ENCODE results near the gene CLDN6. TPM values are rescaled to one million over a fixed set of nuclear protein-coding genes. Genes with fewer than 3 reads are reported as not detected.
A peak's percentile ranks its signal among the peaks of the same experiment; 100 is the strongest.

Gene CLDN6
- total RNA-seq, 2 donors from 2014 or later, result not detected

DNA sequence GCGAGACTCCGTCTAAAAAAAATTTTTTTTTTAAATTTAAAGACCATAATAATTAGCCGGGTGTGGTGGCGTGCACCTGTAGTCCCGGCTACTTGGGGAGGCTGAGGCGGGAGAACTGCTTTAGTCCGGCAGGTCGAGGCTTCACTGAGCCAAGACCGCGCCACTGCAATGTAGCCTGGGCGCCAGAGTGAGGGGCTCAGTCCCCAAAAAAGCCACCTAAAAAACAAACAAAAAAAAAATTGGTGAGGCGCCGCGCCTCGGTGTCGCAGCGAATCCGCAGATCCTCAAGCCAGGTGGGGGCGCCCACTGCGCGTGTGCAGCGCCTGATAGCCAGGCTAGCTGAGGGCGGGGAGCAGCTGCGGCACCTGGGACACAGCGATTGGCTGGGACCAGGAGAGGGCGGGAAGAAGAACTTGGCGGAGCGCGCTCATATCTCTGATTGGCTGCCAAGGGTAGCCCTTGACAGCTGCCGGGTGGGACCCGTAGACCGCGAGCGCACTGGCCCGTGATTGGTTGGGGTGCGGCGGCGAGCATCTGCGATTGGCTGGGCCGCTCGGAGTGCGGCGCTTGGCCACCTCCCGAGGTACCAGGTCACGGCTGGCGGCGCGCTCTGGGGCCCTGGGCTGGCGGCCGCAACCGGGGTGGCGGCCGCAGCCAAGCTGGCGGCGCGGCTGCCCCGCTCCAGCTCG, 14.3 kb downstream of the CLDN6 start:
- Histone ChIP-seq H3K4me1 (ENCODE audit: control insufficient read depth in 1 of 2, low read depth in 2 of 2) (peaks cover 0 to 2% of the 10 kb centered on the region in 2 donors), H3K27ac (no peak overlapping the region), H3K4me3 (no peak overlapping the region), H3K36me3 (no peaks in the 10 kb centered on the region), H3K27me3 (replicated peaks; ENCODE audit: insufficient read depth) (peaks cover 6% of the 10 kb centered on the region), H3K9me3 (no peaks in the 10 kb centered on the region)
- DNase-seq (ENCODE audit: low spot score) (peak; percentile 83), ATAC-seq (ENCODE audit: insufficient number of reproducible peaks, low FRiP score, low read depth) (peak; percentile 92)
- TF ChIP-seq, protein P1, sequence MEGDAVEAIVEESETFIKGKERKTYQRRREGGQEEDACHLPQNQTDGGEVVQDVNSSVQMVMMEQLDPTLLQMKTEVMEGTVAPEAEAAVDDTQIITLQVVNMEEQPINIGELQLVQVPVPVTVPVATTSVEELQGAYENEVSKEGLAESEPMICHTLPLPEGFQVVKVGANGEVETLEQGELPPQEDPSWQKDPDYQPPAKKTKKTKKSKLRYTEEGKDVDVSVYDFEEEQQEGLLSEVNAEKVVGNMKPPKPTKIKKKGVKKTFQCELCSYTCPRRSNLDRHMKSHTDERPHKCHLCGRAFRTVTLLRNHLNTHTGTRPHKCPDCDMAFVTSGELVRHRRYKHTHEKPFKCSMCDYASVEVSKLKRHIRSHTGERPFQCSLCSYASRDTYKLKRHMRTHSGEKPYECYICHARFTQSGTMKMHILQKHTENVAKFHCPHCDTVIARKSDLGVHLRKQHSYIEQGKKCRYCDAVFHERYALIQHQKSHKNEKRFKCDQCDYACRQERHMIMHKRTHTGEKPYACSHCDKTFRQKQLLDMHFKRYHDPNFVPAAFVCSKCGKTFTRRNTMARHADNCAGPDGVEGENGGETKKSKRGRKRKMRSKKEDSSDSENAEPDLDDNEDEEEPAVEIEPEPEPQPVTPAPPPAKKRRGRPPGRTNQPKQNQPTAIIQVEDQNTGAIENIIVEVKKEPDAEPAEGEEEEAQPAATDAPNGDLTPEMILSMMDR (IDR thresholded peaks at IDR 0.05), result peak; percentile 29

DNA sequence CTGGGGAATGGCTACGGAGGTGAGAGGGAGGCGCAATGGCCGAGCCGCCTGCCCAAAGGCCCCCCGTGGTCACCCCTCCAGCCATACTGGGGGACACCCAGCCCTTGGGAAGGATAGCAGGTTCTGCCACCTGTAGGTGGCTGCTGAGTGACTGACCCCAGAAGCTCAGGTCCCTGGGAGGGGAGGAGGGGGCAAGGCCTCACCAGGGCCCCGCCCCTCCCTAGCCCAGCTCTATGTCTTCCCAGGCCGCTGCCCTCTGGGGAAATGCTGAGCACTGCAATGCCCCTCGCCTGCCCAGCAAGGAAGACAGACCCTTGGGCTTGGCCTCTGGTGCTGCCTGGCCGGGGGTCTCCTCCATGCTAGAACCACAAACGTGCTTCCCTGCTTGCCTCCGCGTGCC, 16.7 kb downstream of the CLDN6 start:
- no peaks in the 10 kb centered on the region for H3K36me3 ChIP-seq
- ATAC-seq (ENCODE audit: insufficient number of reproducible peaks, low FRiP score, low read depth) (no peak), DNase-seq (ENCODE audit: low spot score) (no peak)
- TF ChIP-seq, protein P1 (IDR thresholded peaks at IDR 0.05), result no peak
- no peak overlapping the region for H3K4me3 ChIP-seq
- no peak overlapping the region for H3K27ac ChIP-seq
- peaks cover 0 to 2% of the 10 kb centered on the region in 2 donors for H3K4me1 ChIP-seq (ENCODE audit: control insufficient read depth in 1 of 2, low read depth in 2 of 2)
- H3K9me3 ChIP-seq, result no peaks in the 10 kb centered on the region
- no peaks in the 10 kb centered on the region for H3K27me3 ChIP-seq (replicated peaks; ENCODE audit: insufficient read depth)

DNA sequence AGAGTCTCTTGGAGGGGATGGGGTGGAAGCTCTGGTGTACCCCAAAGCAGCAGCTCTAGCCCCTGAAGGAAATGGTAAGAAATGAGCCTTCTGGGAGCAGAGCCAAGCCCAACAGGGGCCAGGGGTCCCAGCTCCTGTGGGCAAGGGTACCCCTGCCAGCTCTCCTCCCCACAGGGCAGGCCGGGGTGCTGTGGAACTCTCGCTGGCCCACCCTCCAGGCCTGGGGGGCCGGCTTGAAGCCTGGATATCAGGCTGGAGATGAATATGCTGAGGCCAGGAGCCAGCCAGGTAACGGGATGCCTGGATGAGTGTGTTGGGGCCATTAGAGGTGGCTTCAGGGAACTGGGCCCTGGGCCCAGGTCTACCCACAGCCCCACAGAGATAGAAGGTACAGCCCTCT, 17.4 kb downstream of the CLDN6 start:
- TF ChIP-seq, protein P1 (IDR thresholded peaks at IDR 0.05), result no peak
- H3K27ac ChIP-seq, result no peak overlapping the region
- no peaks in the 10 kb centered on the region for H3K27me3 ChIP-seq (replicated peaks; ENCODE audit: insufficient read depth)
- no peaks in the 10 kb centered on the region for H3K36me3 ChIP-seq
- no peaks in the 10 kb centered on the region for H3K9me3 ChIP-seq
- DNase-seq (ENCODE audit: low spot score), result no peak
- no peak overlapping the region for H3K4me3 ChIP-seq
- no peak for ATAC-seq (ENCODE audit: insufficient number of reproducible peaks, low FRiP score, low read depth)
- peaks cover 0 to 2% of the 10 kb centered on the region in 2 donors for H3K4me1 ChIP-seq (ENCODE audit: control insufficient read depth in 1 of 2, low read depth in 2 of 2)

DNA sequence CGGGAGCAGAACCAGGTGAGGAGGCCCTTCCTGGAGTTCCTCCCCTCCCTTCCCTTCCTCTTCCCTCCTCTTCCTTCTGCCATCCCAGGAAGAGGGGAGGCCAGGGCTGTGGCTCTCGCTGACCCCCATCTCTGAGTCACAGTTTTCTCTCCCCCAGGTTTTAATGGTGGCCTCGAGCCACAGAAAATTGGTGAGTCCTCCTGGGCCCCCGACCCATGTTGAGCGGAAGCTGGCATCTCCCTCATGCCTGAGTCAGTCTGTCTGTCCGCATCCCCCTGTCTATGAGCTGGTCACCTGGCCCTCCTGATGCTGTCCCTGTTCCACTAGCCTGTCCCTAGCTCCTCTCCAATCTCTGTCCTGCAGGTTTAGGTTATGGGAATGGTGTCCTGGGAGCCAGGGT, 18.1 kb downstream of the CLDN6 start:
- DNase-seq (ENCODE audit: low spot score) (no peak), ATAC-seq (ENCODE audit: insufficient number of reproducible peaks, low FRiP score, low read depth) (no peak)
- Histone ChIP-seq H3K4me1 (ENCODE audit: control insufficient read depth in 1 of 2, low read depth in 2 of 2) (peaks cover 0 to 2% of the 10 kb centered on the region in 2 donors), H3K36me3 (no peaks in the 10 kb centered on the region), H3K27ac (no peak overlapping the region), H3K27me3 (replicated peaks; ENCODE audit: insufficient read depth) (no peaks in the 10 kb centered on the region), H3K4me3 (no peak overlapping the region), H3K9me3 (no peaks in the 10 kb centered on the region)
- TF ChIP-seq, protein P1 (IDR thresholded peaks at IDR 0.05), result no peak

DNA sequence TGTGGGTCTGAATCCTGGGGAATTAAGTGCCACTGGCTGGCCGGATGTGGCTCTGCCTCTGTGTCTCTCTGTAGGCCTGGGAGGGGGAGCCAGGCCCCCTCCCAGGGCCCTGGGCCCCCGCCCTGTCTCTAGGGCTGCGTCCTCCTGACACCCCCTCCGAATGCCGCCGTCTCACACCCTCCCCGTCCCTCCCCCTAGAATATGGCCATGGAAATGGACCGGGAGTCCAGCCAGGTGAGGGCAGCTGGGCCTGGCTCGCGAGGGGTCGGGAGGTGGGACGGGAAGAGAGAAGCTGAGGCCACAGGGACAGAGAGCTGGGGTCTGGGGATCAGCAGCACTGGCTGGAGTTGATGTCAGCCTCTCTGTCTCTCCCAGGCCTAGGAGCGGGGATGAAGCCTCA, 21.7 kb downstream of the CLDN6 start:
- Histone ChIP-seq H3K36me3 (no peaks in the 10 kb centered on the region), H3K27ac (no peak overlapping the region), H3K4me3 (no peak overlapping the region), H3K4me1 (ENCODE audit: control insufficient read depth in 1 of 2, low read depth in 2 of 2) (no peaks in the 10 kb centered on the region), H3K9me3 (no peaks in the 10 kb centered on the region), H3K27me3 (replicated peaks; ENCODE audit: insufficient read depth) (no peaks in the 10 kb centered on the region)
- ATAC-seq (ENCODE audit: insufficient number of reproducible peaks, low FRiP score, low read depth) (no peak), DNase-seq (ENCODE audit: low spot score) (no peak)
- TF ChIP-seq, protein P1 (IDR thresholded peaks at IDR 0.05), result no peak
